Measurements from ENCODE around the gene TNNC1. TPM values are rescaled to one million over a fixed set of nuclear protein-coding genes. Genes with fewer than 3 reads are reported as not detected.

Gene TNNC1
- total RNA-seq, 1 experiment from 2014 or later = 5.6 TPM

- no peak overlapping the region for H2AK5ac ChIP-seq (ENCODE audit: insufficient read length, low read length)
- Mint-ChIP-seq H3K9me3 (no peaks in the 10 kb centered on the region), H3K4me1 (peaks cover 0 to 6% of the 10 kb centered on the region in 2 experiments; a peak in 2 of 4 replicates), H3K36me3 (ENCODE audit: insufficient read depth in 1 of 3, low read depth in 3 of 3) (peaks cover 34 to 65% (median 60%) of the 10 kb centered on the region in 3 experiments), H3K27ac (peak overlapping the region in 1 of 3 experiments; percentile 57; a peak in 2 of 7 replicates), H3K4me3 (no peak overlapping the region), H3K27me3 (ENCODE audit: low read depth) (no peaks in the 10 kb centered on the region)
- no peak overlapping the region for H3K4me2 ChIP-seq (ENCODE audit: insufficient read depth, insufficient read length, low read length)
- H2BK20ac ChIP-seq (ENCODE audit: low read depth, low read length, poor library complexity, severe bottlenecking) = no peak overlapping the region
- no peak overlapping the region for H4K5ac ChIP-seq (ENCODE audit: insufficient read length, low read depth, low read length)
- no peaks in the 10 kb centered on the region for H4K20me1 ChIP-seq (ENCODE audit: control insufficient read depth, insufficient read depth, insufficient read length)
- H4K91ac ChIP-seq (ENCODE audit: insufficient read length, low read depth, low read length) = no peak overlapping the region
- H3K79me2 ChIP-seq (ENCODE audit: insufficient read depth, low read length) = no peaks in the 10 kb centered on the region
- no peak overlapping the region for H2AFZ ChIP-seq (ENCODE audit: low read length)
- no peaks in the 10 kb centered on the region for H3K4me1 ChIP-seq (ENCODE audit: insufficient read depth, low read length)
- WGBS (ENCODE audit: extremely low coverage, insufficient read length, low lambda C conversion rate) = no CpG with 5 or more reads among the region's 26 CpGs
- H3K27me3 ChIP-seq (ENCODE audit: insufficient read depth, low read length) = no peaks in the 10 kb centered on the region
- no peak overlapping the region for H2BK15ac ChIP-seq (ENCODE audit: low read depth, low read length)
- no peaks in the 10 kb centered on the region for H3K23me2 ChIP-seq (ENCODE audit: insufficient read length, low read depth, low read length, poor library complexity, severe bottlenecking)
- H3K27ac ChIP-seq (ENCODE audit: insufficient read length, low read depth, low read length) = no peak overlapping the region
- no peak overlapping the region for H3K18ac ChIP-seq (ENCODE audit: insufficient read length, low read depth, low read length)
- H4K8ac ChIP-seq (replicated peaks; ENCODE audit: insufficient read length, low read depth, low read length) = no peak overlapping the region
- no peak overlapping the region for H3K14ac ChIP-seq (ENCODE audit: insufficient read depth, low read length)
- peak; percentile 71 for TF ChIP-seq CTCF (conservative IDR thresholded peaks at IDR 0.05)
- no peak overlapping the region for H2BK120ac ChIP-seq (ENCODE audit: low read depth, low read length, poor library complexity, severe bottlenecking)
- no peaks in the 10 kb centered on the region for H3K79me1 ChIP-seq (ENCODE audit: insufficient read depth, low read depth, low read length, poor library complexity, severe bottlenecking)
- H3K56ac ChIP-seq (ENCODE audit: insufficient read length, low read depth, low read length) = no peak overlapping the region
- DNase-seq = peak; percentile 67
- no peak overlapping the region for H3T11ph ChIP-seq (ENCODE audit: low read length)
- H2BK5ac ChIP-seq (ENCODE audit: insufficient read length, low read length) = no peak overlapping the region
- H3K23ac ChIP-seq (ENCODE audit: insufficient read length, low read depth, low read length) = no peak overlapping the region
- no peaks in the 10 kb centered on the region for H3K9me3 ChIP-seq (ENCODE audit: control insufficient read depth, low read depth, low read length)
- no peak overlapping the region for H3K9ac ChIP-seq (ENCODE audit: extremely low read depth, insufficient read length, low read length)
- H2BK12ac ChIP-seq (ENCODE audit: insufficient read length, low read depth, low read length) = no peak overlapping the region
- H3K4ac ChIP-seq (ENCODE audit: low read depth, low read length) = no peak overlapping the region
Observed at GRCh38 chr3:52471371-52472238, 17.8 kb upstream of the TNNC1 start.
